Skin epidermis (tissue), 12 donors: ENCODE data around the gene DPEP2NB.

Experiments used
- H3K27ac ChIP-seq, 21 experiments: fragments of 200-600 bp; sonication (generic) in 11 of 21; one replicate each; pipeline ENCODE4 v1.5.0; 2020; ENCODE audit warnings: mild to moderate bottlenecking in 3 of 21, inconsistent platforms in 2 of 21, moderate library complexity in 2 of 21
- H3K4me3 ChIP-seq, 7 experiments: fragments of 200-600 bp; sonication (generic) in 2 of 7; one replicate each; pipeline ENCODE4 v1.5.0; 2020; ENCODE audit warnings: inconsistent platforms in 2 of 7, mild to moderate bottlenecking in 2 of 7, moderate library complexity in 1 of 7

The DPEP2NB gene

GRCh38 chr16:67966549-67967182, 49.0 kb downstream of the DPEP2NB start:
- Histone ChIP-seq H3K4me3 (peak overlapping the region; percentile 53 to 93 (median 84)), H3K27ac (peak overlapping the region in 16 of 21 experiments; percentile 17 to 97 (median 70))

GRCh38 chr16:67965668-67966548, 49.8 kb downstream of the DPEP2NB start:
- H3K4me3 ChIP-seq, result peak overlapping the region in 5 of 7 experiments; percentile 53 to 90 (median 77)
- peak overlapping the region in 16 of 21 experiments; percentile 4 to 97 (median 70) for H3K27ac ChIP-seq

- H3K4me3 ChIP-seq, result no peak overlapping the region
- peak overlapping the region in 4 of 21 experiments; percentile 18 to 94 (median 43) for H3K27ac ChIP-seq
These were observed 51.1 kb downstream of the DPEP2NB start for GRCh38 chr16:67964477-67965131.

GRCh38 chr16:67963662-67964321, 51.9 kb downstream of the DPEP2NB start:
- Histone ChIP-seq H3K27ac (peak overlapping the region in 8 of 21 experiments; percentile 2 to 50 (median 28)), H3K4me3 (no peak overlapping the region)
